ENCODE results near the gene IL3RA.

The IL3RA gene

DNA sequence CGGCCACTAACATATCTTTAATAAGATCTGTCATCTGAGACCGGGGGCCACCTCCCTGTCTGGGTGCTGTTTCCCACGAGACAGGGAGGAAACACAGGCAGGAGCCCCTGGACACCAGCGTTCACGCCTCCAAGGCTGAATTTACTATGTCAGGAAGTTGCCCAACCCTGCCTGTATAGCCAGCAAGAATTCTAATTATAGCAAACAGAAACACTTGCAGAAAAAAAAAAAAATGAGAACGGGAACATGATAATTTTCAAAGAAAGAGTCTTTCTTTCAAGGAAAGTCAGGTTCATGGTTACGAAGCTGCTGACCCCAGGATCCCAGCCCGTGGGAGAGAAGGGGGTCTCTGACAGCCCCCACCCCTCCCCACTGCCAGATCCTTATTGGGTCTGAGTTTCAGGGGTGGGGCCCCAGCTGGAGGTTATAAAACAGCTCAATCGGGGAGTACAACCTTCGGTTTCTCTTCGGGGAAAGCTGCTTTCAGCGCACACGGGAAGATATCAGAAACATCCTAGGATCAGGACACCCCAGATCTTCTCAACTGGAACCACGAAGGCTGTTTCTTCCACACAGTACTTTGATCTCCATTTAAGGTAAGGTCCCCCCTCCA lies at the start of gene IL3RA:
TSS of gene IL3RA (plus strand) at position 455 of the 613 bp plus-strand sequence. CDS start 4,981 bp downstream, outside the sequence.
- TF ChIP-seq GATA2 (IDR thresholded peaks at IDR 0.05; ENCODE audit: low read depth, low read length), result no peak
- TF ChIP-seq GATA3 (IDR thresholded peaks at IDR 0.05; ENCODE audit: low read depth, low read length), result no peak

DNA sequence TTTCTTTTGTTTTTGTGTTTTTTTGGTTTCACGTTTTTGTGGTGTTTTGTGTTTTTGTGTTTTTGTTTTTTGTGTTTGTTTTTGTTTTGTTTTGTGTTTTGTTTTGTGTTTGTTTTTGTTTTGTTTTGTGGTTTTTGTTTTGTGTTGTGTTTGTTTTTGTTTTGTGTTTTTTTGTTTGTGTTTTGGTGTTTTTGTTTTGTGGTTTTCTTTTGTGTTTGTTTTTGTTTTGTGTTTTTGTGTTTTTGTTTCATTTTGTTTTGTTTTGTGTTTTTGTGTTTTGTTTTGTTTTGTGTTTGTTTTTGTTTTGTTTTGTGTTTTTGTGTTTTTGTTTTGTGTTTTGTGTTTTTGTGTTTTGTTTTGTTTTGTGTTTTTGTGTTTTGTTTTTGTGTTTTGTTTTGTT lies 47.0 kb upstream of the IL3RA start:
- TF ChIP-seq GATA2 (IDR thresholded peaks at IDR 0.05; ENCODE audit: low read depth, low read length) (no peak), GATA3 (IDR thresholded peaks at IDR 0.05; ENCODE audit: low read depth, low read length) (no peak)

DNA sequence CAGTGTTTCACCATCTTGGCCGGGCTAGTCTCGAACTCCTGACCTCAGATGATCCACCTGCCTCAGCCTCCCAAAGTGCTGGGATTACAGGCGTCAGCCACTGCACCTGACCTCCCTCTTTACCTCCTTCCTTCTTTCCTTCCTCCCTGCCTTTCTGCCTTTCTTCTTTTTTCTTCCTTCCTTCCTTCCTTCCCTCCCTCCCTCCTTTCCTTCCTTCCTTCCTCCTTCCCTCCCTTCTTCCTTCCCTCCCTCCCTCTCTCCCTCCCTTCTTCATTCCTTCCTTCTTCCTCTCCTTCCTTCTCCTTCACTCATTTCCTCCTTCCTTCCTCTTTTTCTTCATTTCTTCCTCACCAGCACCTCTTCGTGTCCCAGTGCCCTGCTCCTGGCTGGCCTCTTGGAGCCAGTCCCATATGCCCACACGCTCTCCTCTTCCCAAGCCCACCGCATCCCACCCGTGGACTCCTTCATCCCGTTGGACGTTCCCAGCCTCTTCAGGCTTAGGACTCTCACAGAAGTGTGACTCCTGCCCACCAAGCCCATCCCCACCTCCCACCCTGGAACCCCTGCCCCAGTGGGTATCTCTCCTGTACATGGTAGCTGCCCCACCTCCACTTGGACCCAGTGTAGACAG lies 45.4 kb upstream of the IL3RA start:
- no peak for TF ChIP-seq GATA3 (IDR thresholded peaks at IDR 0.05; ENCODE audit: low read depth, low read length)
- TF ChIP-seq GATA2 (IDR thresholded peaks at IDR 0.05; ENCODE audit: low read depth, low read length), result no peak

DNA sequence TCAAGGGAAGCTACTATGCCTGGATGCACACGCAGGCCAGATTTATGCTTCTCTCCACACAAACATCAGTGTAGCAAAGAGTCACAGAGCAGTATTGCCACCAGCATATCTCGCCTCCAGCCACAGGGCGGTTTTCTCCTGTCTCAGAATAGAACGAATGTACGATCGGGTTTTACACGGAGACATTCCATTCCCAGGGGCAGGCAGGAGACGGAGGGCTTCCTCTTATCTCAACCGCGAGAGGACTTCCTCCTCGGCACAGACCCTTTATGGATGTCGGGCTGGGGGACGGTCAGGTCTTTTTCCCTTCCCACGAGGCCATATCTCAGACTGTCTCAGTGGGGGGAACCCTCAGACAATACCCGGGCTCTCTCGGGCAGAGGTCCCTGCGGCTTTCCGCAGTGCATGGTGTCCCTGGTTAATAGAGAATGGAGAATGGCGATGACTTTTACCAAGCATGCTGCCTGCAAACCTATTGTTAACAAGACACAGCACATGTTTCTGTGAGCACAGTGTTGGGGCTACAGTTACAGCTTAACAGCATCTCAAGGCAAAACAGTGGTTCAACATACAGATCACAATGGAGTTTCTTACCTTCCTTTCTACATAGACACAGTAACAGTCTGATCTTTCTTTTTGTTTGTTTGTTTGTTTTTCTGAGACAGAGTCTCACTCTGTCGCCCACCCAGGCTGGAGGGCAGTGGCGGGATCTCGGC lies 43.9 kb upstream of the IL3RA start:
- TF ChIP-seq GATA3 (IDR thresholded peaks at IDR 0.05; ENCODE audit: low read depth, low read length) (no peak), GATA2 (IDR thresholded peaks at IDR 0.05; ENCODE audit: low read depth, low read length) (no peak)

DNA sequence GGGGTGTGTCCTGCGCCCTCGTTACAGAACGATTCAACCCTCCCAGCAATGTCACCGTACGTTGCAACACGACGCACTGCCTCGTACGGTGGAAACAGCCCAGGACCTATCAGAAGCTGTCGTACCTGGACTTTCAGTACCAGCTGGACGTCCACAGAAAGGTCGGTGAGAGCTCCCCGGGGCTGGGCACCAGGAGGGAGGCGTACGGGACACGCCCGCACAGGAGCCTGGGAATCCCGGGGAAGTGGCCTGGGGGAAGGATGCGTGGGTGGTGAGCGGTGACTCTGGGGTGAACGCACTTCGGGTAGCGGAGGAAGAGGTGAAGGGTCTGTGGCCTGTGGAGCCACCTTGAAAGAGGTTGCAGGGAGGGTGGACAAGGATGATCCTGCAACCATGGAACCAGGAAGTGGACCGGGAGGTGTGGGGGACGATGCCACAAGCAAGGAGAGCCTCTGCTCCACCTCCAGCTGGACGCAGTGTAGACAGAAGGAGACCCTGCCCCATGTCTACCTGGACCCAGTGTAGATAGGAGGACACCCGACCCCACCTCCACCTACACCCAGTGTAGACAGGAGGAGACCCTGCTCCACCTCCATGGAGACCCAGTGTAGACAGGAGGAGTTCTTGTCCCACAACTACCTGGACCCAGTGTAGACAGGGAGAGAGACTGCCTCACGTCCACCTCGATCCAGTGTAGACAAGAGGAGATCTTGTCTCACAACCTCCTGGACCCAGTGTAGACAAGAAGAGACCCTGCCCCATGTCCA lies 42.1 kb upstream of the IL3RA start:
- TF ChIP-seq GATA2 (IDR thresholded peaks at IDR 0.05; ENCODE audit: low read depth, low read length), result no peak
- no peak for TF ChIP-seq GATA3 (IDR thresholded peaks at IDR 0.05; ENCODE audit: low read depth, low read length)

DNA sequence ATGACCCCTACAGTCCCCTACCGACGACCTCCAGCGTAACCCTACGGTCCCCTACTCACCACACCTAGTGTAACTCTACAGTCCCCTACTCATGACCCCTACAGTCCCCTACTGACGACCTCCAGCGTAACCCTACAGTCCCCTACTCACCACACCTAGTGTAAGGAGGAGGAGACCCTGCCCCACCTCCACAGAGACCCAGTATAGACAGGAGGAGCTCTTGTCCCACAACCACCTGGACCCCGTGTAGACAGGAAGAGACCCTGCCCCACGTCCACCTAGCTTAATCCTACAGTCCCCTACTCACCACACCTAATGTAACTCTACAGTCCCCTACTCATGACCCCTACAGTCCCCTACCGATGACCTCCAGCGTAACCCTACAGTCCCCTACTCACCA lies 41.0 kb upstream of the IL3RA start:
- TF ChIP-seq GATA3 (IDR thresholded peaks at IDR 0.05; ENCODE audit: low read depth, low read length) (no peak), GATA2 (IDR thresholded peaks at IDR 0.05; ENCODE audit: low read depth, low read length) (no peak)

DNA sequence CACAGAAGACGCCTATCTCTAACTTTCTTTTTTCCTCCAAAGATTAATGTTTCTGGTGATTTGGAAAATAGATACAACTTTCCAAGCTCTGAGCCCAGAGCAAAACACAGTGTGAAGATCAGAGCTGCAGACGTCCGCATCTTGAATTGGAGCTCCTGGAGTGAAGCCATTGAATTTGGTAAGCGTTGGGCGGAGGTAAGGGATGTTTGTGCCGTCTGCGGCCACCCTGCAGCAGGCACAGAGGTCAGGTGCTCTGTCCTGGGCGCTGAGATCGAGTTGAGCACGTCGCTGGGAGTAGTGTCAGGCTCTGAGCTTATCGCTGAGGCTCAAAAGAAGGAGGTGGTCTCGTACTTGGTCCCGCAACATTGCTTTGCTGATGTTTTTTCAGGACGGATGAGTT lies 36.1 kb upstream of the IL3RA start:
- TF ChIP-seq GATA2 (IDR thresholded peaks at IDR 0.05; ENCODE audit: low read depth, low read length) (no peak), GATA3 (IDR thresholded peaks at IDR 0.05; ENCODE audit: low read depth, low read length) (no peak)

DNA sequence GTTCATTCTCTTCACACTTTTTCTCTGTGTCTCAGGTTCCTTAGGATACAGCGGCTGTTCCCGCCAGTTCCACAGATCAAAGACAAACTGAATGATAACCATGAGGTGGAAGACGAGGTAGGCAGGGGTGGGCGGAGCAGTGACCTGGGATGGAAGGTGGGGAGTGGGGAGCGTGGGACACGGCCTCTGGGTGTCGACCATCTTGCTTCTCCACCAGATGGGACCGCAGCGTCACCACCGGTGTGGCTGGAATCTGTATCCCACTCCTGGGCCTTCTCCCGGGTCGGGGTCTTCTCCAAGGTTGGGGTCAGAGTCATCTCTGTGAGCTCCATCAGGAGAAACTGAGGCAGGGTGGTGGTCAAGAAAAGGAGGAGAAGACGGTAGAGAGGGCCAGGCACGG lies 31.2 kb upstream of the IL3RA start:
- no peak for TF ChIP-seq GATA3 (IDR thresholded peaks at IDR 0.05; ENCODE audit: low read depth, low read length)
- TF ChIP-seq GATA2 (IDR thresholded peaks at IDR 0.05; ENCODE audit: low read depth, low read length), result no peak

DNA sequence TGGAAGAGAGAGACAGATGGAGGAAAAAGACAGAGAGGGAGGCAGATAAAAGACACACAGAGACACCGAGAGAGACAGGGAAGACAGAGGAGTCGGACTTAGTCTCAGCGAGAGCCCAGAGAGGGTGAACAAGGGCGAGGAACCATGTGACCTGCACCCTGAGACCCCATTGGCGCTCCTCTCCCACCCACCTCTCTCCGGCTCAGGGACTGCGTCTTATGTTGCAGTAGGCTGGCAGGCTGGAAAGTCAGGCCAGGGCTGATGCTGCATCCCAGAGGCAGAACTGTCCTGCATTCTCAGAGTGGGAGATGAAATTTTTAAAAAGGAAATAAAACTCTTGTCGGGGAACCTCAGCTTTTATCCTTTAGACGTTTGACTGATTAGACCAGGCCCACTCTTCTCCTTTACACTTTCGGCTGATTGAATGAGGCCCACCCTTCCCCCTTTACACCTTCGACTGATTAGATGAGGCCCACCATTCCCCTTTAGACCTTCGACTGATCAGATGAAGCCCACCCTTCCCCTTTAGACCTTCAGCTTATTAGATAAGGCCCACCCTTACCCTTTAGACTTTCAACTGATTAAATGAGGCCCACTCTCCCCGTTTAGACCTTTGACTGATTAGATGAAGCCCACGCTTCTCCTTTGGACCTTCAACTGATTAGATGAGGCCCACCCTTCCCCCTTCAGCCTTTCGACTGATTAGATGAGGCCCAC lies 29.5 kb upstream of the IL3RA start:
- TF ChIP-seq GATA3 (IDR thresholded peaks at IDR 0.05; ENCODE audit: low read depth, low read length) (no peak), GATA2 (IDR thresholded peaks at IDR 0.05; ENCODE audit: low read depth, low read length) (no peak)

DNA sequence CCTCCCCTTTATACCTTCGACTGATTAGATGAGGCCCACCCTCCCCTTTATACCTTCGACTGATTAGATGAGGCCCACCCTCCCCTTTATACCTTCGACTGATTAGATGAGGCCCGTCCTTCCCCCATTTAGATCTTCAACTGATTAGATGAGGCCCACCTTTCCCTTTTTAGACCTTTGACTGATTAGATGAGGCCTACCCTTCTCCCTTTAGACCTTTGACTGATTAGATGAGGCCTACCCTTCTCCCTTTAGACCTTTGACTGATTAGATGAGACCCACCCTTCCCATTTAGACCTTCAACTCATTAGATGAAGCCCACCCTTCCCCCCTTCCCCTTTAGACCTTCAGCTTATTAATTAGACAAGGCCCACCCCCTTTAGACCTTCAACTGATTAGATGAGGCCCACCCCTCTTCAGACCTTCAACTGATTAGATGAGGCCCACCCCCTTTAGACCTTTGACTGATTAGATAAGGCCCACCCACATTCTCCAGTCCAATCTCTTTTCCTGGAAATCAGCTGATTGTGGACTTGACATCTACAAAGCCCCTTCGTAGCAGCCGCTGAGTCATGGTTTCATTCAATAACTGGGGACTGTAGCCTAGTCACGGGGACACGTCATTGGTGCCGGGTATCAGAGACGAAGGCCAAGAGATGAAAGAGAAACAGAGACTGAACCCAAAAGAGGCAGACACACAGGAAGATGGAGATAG lies 28.8 kb upstream of the IL3RA start:
- no peak for TF ChIP-seq GATA2 (IDR thresholded peaks at IDR 0.05; ENCODE audit: low read depth, low read length)
- TF ChIP-seq GATA3 (IDR thresholded peaks at IDR 0.05; ENCODE audit: low read depth, low read length), result no peak

DNA sequence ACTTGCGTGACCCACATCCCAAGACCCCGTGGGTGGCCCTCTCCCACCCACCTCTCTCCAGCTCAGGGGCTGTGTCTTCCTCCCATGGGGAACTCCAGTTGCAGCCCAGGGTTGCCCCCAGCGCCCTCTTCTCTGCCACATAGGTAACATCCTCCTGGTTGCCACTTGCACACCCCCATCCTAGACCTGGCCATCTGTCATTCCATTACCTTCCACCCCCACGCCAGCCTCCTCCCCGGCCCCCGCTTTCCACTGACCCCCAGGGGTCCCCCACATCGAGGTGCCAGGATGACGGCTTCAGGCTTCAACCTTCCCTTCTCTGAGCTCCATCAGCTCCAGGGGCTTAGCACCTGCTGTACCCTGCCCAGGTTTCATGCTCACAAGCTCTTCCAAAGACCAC lies 28.1 kb upstream of the IL3RA start:
- TF ChIP-seq GATA2 (IDR thresholded peaks at IDR 0.05; ENCODE audit: low read depth, low read length) (no peak), GATA3 (IDR thresholded peaks at IDR 0.05; ENCODE audit: low read depth, low read length) (no peak)

DNA sequence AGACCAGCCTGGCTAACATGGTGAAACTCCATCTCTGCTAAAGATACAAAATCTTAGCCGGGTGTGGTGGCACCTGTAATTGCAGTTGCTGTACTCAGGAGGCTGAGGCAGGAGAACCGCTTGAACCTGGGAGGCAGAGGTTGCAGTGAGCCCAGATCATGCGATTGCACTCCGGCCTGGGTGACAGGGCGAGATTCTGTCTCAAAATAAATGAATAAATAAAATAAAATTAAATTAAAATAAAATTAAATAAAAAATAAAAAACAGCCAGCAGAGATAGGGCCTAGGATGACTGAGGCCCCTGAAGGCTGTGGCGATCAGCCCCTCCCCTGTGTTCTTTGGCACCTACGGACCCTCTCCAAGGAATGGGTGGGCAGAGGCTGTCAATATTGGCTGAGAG lies 22.8 kb upstream of the IL3RA start:
- TF ChIP-seq GATA3 (IDR thresholded peaks at IDR 0.05; ENCODE audit: low read depth, low read length) (no peak), GATA2 (IDR thresholded peaks at IDR 0.05; ENCODE audit: low read depth, low read length) (no peak)

DNA sequence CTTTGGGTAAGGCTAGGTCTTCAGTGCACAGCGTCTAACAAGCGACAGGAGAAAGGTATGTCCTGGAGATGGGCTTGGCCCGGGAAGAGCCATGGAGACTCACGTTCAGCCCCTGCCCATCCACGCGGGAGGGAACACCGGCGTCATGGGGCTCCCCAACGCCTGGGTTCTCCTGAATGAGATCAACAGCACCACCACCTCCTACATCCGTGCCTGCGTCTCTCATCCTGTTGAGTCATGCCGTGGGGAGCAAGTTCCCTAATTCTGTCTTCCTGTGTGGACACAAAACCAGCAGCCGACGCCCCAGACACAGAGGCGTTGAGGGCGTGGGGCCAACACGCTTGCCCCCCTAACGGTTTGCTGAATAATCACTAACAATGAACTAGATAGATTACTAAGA lies 20.1 kb upstream of the IL3RA start:
- TF ChIP-seq GATA3 (IDR thresholded peaks at IDR 0.05; ENCODE audit: low read depth, low read length), result no peak
- no peak for TF ChIP-seq GATA2 (IDR thresholded peaks at IDR 0.05; ENCODE audit: low read depth, low read length)
